K562 (cell line): Measurements from ENCODE around the gene CASP7. TPM values are rescaled to one million over a fixed set of nuclear protein-coding genes. Genes with fewer than 3 reads are reported as not detected.
A peak's percentile ranks its signal among the peaks of the same experiment; 100 is the strongest.

Experiments
- ARHGAP35 ChIP-seq: fragments of 450-650 bp; IDR thresholded peaks from 2 replicates; pipeline ENCODE4 v1.6.1; 2018; ENCODE audit not compliant: partially characterized antibody
- ATF2 ChIP-seq: sonication (generic); formaldehyde crosslinking; IDR thresholded peaks from 2 replicates; pipeline ENCODE4 v1.8.1; 2022; ENCODE audit warnings: missing genetic modification reagents
- BRF1 ChIP-seq: IDR thresholded peaks from 3 replicates; pipeline ENCODE4 v1.6.1; 2011; ENCODE audit warnings: borderline replicate concordance, mild to moderate bottlenecking; ENCODE audit not compliant: insufficient read length; ENCODE audit errors: extremely low read depth
- CEBPB ChIP-seq: fragments of 450-650 bp; IDR thresholded peaks from 2 replicates; pipeline ENCODE4 v1.6.1; 2016; ENCODE audit warnings: missing genetic modification characterization, missing compliant biosample characterization
- HES1 ChIP-seq: fragments of 450-650 bp; IDR thresholded peaks from 2 replicates; pipeline ENCODE4 v1.6.1; 2016; ENCODE audit warnings: low read depth, mild to moderate bottlenecking, moderate library complexity
- HMG20B ChIP-seq: fragments of 250-450 bp; sonication (Bioruptor Pico); IDR thresholded peaks from 2 replicates; pipeline ENCODE4 v1.5.0; 2021; ENCODE audit warnings: mild to moderate bottlenecking
- MEIS2 ChIP-seq: fragments of 450-650 bp; IDR thresholded peaks from 2 replicates; pipeline ENCODE4 v1.6.1; 2014; ENCODE audit warnings: mild to moderate bottlenecking; ENCODE audit not compliant: partially characterized antibody
- NR3C1 ChIP-seq: sonication (generic); formaldehyde crosslinking; IDR thresholded peaks from 2 replicates; pipeline ENCODE4 v1.8.1; 2022; ENCODE audit warnings: missing genetic modification reagents
- NRF1 ChIP-seq, 2 experiments: fragments of 450-650 bp; IDR thresholded peaks in 1 of 2; conservative IDR thresholded peaks in 1 of 2; 2 replicates each; pipeline ENCODE4 v1.6.1; 2014; ENCODE audit warnings: mild to moderate bottlenecking in 2 of 2
- PHB2 ChIP-seq: fragments of 450-650 bp; IDR thresholded peaks from 2 replicates; pipeline ENCODE4 v1.6.1; 2017; ENCODE audit warnings: low read depth
- PRMT5 ChIP-seq: sonication (generic); formaldehyde crosslinking; IDR thresholded peaks from 2 replicates; pipeline ENCODE4 v1.5.0; 2020; ENCODE audit warnings: missing genetic modification reagents
- SAFB2 ChIP-seq: fragments of 200-400 bp; formaldehyde crosslinking; IDR thresholded peaks from 2 replicates; pipeline ENCODE4 v1.6.1; 2018; ENCODE audit warnings: borderline replicate concordance, low read length, low read depth, moderate library complexity; ENCODE audit not compliant: severe bottlenecking
- SAP30 ChIP-seq: fragments of 200-600 bp; sonication (generic); IDR thresholded peaks from 2 replicates; pipeline ENCODE4 v1.6.1; 2012; ENCODE audit warnings: borderline replicate concordance, low read depth, mild to moderate bottlenecking, moderate library complexity, low read length, control low read depth, inconsistent platforms; ENCODE audit not compliant: insufficient read depth, poor library complexity, severe bottlenecking
- SMAD2 ChIP-seq: fragments of 150-350 bp; IDR thresholded peaks from 2 replicates; pipeline ENCODE4 v1.6.1; 2014; ENCODE audit warnings: low read depth, mild to moderate bottlenecking, low read length
- ZBTB12 ChIP-seq: fragments of 250-450 bp; sonication (Bioruptor Pico); IDR thresholded peaks from 2 replicates; pipeline ENCODE4 v1.4.0; 2020
- ZNF24 ChIP-seq: fragments of 450-650 bp; IDR thresholded peaks from 2 replicates; pipeline ENCODE4 v1.6.1; 2016
- ZNF3 ChIP-seq: fragments of 250-450 bp; sonication (Bioruptor Pico); IDR thresholded peaks from 2 replicates; pipeline ENCODE4 v1.5.0; 2021; ENCODE audit warnings: mild to moderate bottlenecking, moderate library complexity
- ZNF324 ChIP-seq: fragments of 250-450 bp; sonication (Bioruptor Pico); IDR thresholded peaks from 2 replicates; pipeline ENCODE4 v1.4.0; 2020; ENCODE audit warnings: mild to moderate bottlenecking
- ZNF408 ChIP-seq: fragments of 250-450 bp; sonication (Bioruptor Pico); IDR thresholded peaks from 2 replicates; pipeline ENCODE4 v1.4.0; 2020; ENCODE audit warnings: low read depth, mild to moderate bottlenecking, moderate library complexity
- polyA plus RNA-seq, 8 experiments: library from polyadenylated mRNA; depleted of rRNA in 4 of 8; stranded (reverse) in 5 of 8; unstranded in 3 of 8; fragments of >200 nt; fragmentation: Nextera tagmentation in 2 of 8; fragmentation: Illumina TruSeq in 1 of 8; extraction: Ambion mirVana in 2 of 8; extraction: Trizol in 1 of 8; gene quantifications; 2 replicates each; pipeline versions ENCODE4 v1.2.1 to v1.2.3, GENCODE V29; 2011 to 2014; ENCODE audit warnings: inconsistent platforms in 1 of 8, missing spikeins in 1 of 8
- total RNA-seq, 7 experiments: library from RNA; depleted of rRNA in 6 of 7; stranded (reverse); fragments of >200 nt in 6 of 7; fragmentation: Illumina TruSeq in 2 of 7; extraction: Trizol in 2 of 7; gene quantifications; 2 replicates each; pipeline versions ENCODE4 v1.2.1 to v1.2.3, GENCODE V29; 2011 to 2021; ENCODE audit warnings: low replicate concordance in 1 of 7
- TF ChIP-seq, protein P1 (sequence below): fragments of 250-450 bp; sonication (Bioruptor Pico); IDR thresholded peaks from 2 replicates; pipeline ENCODE4 v1.4.0; 2020

The CASP7 gene
- total and polyA plus RNA-seq, 9 of the 15 experiments (the other 6 are each of a cell fraction or from before 2014, with no cell fraction given), result 2.2 to 23.3 (median 9.0) TPM

GRCh38 chr10:113718969-113719822, 39.5 kb downstream of the CASP7 start (continued):
- no peak for TF ChIP-seq ATF2
- TF ChIP-seq ZBTB12 (CRISPR knock-in tag), result 0 out of 2 replicates have a peak, but pooled peaks have one; percentile 47
- no peak for TF ChIP-seq SAFB2
- TF ChIP-seq ARHGAP35, result no peak
- no peak for TF ChIP-seq SAP30
- TF ChIP-seq PRMT5 (CRISPR knock-in tag), result no peak
- no peak for TF ChIP-seq NR3C1 (CRISPR knock-in tag)
- TF ChIP-seq, protein P1, sequence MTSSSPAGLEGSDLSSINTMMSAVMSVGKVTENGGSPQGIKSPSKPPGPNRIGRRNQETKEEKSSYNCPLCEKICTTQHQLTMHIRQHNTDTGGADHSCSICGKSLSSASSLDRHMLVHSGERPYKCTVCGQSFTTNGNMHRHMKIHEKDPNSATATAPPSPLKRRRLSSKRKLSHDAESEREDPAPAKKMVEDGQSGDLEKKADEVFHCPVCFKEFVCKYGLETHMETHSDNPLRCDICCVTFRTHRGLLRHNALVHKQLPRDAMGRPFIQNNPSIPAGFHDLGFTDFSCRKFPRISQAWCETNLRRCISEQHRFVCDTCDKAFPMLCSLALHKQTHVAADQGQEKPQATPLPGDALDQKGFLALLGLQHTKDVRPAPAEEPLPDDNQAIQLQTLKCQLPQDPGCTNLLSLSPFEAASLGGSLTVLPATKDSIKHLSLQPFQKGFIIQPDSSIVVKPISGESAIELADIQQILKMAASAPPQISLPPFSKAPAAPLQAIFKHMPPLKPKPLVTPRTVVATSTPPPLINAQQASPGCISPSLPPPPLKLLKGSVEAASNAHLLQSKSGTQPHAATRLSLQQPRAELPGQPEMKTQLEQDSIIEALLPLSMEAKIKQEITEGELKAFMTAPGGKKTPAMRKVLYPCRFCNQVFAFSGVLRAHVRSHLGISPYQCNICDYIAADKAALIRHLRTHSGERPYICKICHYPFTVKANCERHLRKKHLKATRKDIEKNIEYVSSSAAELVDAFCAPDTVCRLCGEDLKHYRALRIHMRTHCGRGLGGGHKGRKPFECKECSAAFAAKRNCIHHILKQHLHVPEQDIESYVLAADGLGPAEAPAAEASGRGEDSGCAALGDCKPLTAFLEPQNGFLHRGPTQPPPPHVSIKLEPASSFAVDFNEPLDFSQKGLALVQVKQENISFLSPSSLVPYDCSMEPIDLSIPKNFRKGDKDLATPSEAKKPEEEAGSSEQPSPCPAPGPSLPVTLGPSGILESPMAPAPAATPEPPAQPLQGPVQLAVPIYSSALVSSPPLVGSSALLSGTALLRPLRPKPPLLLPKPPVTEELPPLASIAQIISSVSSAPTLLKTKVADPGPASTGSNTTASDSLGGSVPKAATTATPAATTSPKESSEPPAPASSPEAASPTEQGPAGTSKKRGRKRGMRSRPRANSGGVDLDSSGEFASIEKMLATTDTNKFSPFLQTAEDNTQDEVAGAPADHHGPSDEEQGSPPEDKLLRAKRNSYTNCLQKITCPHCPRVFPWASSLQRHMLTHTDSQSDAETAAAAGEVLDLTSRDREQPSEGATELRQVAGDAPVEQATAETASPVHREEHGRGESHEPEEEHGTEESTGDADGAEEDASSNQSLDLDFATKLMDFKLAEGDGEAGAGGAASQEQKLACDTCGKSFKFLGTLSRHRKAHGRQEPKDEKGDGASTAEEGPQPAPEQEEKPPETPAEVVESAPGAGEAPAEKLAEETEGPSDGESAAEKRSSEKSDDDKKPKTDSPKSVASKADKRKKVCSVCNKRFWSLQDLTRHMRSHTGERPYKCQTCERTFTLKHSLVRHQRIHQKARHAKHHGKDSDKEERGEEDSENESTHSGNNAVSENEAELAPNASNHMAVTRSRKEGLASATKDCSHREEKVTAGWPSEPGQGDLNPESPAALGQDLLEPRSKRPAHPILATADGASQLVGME (CRISPR knock-in tag), result no peak
- no peak for TF ChIP-seq MEIS2
- TF ChIP-seq SMAD2, result no peak
- no peak for TF ChIP-seq ZNF24
- TF ChIP-seq HES1, result no peak
- no peak for TF ChIP-seq HMG20B
- 0 out of 4 replicates have a peak, but pooled peaks of 1 of the 2 experiments have one; percentile 18 for TF ChIP-seq NRF1 (conservative IDR thresholded peaks at IDR 0.05 in 1 of 2, IDR thresholded peaks at IDR 0.05 in 1 of 2)
- TF ChIP-seq PHB2, result no peak
- no peak for TF ChIP-seq ZNF3
- no peak for TF ChIP-seq ZNF408 (CRISPR knock-in tag)
- TF ChIP-seq ZNF324 (CRISPR knock-in tag), result no peak
- no peak for TF ChIP-seq BRF1
- TF ChIP-seq CEBPB (tag), result no peak
